Stromal cell of bone marrow (primary cell): ENCODE data around the gene TBC1D4.
A peak's percentile ranks its signal among the peaks of the same experiment; 100 is the strongest.

Experiments
- DNase-seq: peaks from one replicate; pipeline ENCODE4 v3.0.0-alpha.2; 2012; ENCODE audit warnings: low read depth

Gene TBC1D4

DNA sequence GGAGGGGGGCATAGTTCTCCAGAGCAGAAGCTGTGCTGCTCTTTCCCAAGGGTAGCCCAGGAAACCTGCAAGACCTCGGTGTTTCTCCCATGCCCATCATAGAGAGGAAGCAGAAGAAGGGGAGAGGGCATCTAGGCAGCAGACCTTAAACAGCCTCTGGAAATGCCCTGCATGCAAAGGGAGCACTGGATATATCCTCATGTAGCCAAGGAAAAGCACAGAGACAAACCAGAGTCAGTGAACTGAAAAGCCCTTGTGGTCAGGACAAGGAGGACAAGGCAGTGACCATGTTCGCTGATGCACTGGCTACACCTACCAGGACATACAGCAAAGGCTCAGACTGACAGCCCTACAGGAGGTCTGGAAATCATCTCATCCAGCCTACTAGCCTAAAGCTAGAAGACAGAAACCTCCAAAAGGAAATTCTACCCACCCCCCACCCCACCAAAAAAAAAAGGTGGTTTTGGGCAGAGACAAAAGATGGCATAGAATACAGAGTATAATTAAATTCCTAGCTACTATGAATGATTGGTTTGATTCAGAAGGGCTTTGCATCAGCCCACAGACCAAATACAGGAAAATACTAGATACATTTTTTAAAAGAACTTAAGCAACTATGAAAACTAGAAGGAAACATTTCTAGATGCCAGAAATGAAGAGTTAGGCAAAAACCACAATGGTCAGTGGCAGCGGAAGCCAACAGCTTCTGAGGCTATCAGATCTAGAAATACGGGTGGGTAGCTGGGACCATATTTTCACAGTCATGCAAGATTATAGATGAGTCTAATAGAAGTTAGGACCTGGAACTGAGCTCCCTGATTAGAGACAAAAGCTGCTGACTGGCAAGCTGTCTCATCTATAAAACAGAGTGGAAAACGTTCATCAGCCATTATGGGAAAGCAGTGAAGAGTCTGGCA, 4.4 kb upstream of the TBC1D4 start:
- DNase-seq: no peak

- no peak for DNase-seq
These were observed 3.5 kb upstream of the TBC1D4 start for GRCh38 chr13:75485286-75486062.

DNA sequence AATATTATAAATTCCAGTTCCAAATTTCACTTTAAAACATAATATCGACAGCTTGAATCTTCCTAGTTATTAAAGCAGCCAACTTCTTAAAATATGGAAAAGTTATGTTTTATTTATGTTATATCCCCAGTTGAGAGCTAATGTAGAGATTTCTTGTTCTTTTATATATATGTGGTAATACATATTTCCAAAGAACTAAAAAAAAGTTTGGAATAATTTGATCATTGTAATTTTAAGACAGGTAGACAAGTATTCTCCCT, 781 bp upstream of the TBC1D4 start:
- DNase-seq: no peak

DNA sequence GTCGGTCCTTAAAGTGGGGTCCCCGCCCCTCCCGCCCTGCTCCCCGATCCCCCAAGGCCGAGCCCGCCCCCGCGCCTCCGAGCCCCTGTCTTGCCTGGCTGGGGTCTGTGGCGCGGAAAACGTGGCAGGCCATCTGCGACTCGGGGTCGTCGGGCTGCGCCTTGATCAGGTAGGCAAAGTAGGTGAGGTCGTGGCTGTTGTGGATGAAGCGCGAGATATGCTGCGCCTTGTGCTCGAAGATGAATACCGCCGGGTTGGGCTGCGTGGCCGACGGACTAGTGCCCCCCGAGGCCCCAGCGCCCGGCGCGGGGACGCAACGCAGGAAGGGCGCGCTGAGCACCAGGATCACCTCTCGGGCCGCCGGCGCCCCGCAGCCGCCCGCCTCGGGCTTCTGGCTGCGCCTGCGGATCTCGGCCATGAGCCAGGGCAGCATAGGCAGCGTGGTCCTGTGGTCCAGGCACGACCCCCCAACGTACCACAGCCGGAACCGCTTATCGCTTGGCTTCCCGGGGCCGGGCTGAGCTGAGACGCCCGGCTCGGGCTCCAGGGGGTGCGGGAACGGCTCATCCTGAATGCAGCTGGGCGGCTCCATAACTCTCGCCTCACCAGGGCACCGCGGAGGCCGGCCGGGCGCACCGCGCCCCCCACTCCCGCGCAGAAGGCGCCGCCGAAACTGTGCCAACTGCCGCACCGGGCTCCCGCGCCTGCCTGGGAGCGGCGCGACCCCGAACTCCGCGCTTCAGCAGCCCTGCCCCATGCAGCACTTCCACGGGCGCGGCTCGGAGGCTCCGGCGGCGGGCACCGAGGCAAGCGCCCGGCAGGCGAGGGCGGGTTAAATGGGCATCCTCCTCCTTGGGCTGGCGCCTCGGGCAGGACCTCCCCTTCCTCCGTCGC, 546 bp downstream of the TBC1D4 start:
- no peak for DNase-seq

DNA sequence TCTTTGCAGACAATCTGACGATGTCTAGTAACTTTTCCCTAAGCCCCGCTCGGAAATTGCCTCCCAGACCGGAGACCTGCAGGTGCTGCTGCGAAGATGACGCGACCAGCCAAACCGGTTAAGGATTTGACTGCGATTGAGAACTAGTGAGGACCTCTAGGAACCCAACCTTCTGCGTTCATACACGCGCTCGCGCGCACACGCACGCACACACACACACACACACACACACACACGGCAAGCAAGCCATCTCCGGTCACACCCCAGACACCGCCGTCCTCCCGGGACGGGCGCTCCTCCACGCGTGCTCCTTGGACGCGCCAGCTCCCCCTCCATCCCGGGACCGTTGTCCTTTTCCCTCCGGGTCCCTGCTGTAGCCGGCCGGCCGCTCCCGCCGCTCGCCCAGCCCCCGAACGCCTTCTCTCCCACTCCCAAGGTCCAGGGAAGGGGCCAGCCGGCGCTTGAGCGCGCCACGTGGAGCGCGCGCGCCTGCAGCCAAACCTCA, 1.2 kb downstream of the TBC1D4 start:
- no peak for DNase-seq

DNA sequence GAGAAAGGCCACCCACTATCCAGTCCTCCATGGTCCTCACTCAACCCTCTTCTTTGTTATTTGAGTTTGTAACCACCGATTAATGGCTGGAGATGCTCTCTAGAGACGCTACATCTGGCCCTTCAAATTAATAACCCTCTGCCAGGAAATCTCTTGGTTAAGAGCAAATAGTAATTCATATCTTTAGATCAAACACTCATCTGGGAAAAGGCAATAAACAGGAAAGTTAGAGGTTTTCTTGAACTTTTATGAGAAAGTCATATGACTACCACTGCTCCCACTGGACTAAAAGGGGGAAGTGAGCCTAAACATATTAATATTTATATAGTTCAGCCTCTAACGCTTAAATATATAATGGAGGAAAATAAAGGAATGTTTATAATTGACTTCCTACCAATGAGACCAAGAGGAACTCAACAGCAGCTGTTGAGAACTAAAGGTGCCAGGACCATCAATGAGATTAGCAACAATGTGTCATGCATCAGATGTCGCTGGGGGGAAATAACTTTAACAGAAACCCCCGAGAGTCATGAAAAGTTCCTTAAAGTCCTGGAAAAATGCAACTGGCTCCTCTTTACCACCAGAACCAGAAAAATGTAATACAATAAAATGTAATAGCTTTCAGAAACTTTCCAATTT, 2.7 kb downstream of the TBC1D4 start:
- no peak for DNase-seq

DNA sequence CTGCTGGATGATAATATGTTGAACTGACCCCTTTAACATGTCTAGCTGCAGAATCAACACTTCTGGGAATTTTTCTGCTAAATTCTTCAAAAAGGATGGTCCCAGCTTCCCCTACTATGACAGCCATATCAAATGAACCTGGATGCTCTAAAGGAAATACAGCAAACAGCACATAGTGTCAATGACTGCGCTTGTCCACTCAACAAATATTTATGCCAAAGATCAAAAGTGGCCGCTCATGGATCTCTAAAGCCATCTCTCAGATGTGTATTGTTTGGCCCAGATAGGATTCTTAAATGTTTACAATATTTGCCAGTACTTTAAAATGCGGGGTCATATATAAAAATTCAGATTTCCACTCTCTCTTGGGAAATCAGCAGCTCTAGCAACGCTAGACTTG, 3.3 kb downstream of the TBC1D4 start:
- no peak for DNase-seq

DNA sequence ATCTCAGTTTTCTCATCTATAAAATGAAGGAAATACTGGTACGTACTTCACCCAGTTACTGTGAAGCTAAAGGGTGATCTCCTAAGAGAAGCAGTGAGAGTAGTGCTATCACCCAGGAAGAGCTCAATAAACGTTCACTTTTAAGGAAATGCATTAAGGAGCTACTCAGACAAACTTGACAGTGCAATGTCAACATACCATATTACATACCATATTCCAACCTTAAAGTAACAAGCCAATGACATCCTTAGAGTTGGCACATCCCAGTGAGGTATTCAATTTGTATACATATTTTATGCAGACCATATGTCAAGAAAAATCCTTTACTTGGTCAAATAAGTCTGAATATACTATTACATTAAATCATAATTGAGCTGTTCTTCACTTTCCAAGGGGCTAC, 7.0 kb downstream of the TBC1D4 start:
- no peak for DNase-seq

DNA sequence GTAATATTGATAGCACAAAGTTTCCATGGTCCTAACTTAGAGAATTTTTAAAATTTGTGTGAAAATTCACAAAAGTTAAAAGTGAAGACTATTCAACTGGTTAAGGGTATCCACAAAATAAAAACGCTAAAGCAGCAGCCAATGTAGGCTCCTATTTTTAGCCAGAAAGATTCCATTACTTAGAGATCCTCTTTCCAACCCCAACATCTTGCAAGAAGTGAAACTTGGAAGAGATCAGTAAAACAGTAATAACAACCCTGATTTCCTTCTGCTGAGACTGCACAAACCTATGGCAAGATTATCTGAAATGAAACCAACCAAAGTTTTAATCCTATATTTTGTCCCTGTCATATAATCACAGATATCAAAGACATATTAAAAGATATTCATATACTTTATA, 8.5 kb downstream of the TBC1D4 start:
- no peak for DNase-seq

GRCh38 chr13:75470676-75471075, 11.3 kb downstream of the TBC1D4 start:
- DNase-seq: no peak

DNA sequence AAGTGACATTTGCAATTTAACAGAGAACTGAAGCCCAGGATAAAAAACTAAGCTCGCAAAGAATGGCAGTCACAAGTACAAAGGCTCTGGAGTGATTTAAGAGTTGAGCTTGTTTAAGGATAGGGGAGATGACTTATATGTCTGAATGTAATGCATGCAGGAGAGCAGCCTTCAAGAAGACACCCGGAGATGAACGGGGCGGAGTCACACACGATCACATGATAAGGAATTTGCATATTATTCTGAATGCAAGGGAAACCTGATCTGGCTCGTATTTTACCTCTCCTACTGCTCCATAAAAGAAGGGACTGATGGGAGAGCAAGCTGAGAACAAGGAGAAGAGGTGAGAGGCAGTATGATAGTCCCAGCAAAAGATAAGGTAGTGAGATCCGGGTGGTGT, 12.9 kb downstream of the TBC1D4 start:
- no peak for DNase-seq

DNA sequence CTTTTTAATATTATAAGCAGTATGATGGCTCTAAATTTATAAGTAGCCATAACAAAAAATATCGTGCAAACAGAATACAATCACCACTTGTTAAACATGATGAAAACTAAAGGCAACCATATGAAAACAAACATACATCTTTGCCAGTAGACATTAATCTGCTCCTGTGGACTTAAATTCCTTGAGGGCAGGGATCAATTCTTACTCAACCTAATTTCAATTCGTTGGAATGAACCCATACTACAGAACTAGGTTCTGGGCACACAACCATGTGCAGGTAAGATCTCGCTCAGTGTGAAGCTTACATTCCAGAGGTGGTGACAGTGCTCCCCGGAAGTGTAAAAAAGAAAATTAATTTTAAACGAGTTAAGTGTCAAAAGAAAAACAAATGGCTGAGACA, 13.4 kb downstream of the TBC1D4 start:
- DNase-seq: no peak

- DNase-seq: peak; percentile 50
These were observed 13.9 kb downstream of the TBC1D4 start for GRCh38 chr13:75468098-75468497.

DNA sequence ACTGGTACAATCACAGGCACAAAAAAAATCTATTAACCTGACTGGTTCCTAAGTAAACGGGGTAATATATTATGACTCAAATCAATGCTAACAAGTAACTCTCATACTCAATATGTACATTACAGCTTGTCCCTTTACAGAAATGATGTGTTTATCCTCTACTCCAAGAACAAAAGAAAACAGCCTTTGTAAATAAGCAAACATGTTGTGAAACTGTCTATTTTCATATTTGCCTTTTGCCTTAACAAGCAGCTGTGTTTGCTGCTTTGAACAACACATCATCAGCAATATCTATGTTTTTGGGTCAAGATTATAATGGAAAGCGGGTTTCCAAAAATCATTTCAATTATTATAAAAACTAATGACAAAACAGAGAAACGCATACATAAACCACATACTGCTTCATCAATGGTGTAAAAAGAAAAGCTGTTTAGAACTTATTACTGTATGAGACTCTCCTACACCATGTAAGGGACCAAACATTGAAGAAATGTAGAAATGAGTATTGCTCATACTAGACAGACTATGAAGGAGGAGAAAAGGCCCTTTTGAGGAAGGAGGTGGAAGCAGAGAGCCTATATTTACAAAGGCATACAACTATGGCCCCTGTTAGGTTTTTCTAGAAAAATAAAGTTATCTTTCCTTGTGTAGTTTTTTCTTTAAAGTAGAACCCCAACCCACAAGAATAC, 14.8 kb downstream of the TBC1D4 start:
- DNase-seq: no peak

DNA sequence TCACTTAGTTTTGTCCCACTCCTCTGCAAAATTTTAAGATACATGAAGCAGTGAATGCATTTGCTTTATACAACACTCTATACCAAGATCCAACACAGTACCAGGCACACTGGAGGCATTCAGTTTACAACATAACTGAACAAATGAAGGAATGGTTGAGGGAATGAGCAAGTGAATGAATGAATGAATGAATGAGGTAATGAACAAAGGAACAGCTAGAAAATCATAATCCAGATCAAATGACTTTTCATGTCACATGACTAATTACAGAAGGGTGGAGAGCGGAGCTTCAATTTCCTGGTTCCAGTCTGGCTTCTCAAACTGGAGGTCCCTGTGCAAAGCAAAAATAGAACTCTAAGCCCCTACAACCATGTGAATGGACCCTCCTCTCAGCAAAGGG, 16.7 kb downstream of the TBC1D4 start:
- no peak for DNase-seq

- no peak for DNase-seq
These were observed 20.7 kb downstream of the TBC1D4 start for GRCh38 chr13:75461314-75461713.

- no peak for DNase-seq
These were observed 21.3 kb downstream of the TBC1D4 start for GRCh38 chr13:75460644-75461043.

DNA sequence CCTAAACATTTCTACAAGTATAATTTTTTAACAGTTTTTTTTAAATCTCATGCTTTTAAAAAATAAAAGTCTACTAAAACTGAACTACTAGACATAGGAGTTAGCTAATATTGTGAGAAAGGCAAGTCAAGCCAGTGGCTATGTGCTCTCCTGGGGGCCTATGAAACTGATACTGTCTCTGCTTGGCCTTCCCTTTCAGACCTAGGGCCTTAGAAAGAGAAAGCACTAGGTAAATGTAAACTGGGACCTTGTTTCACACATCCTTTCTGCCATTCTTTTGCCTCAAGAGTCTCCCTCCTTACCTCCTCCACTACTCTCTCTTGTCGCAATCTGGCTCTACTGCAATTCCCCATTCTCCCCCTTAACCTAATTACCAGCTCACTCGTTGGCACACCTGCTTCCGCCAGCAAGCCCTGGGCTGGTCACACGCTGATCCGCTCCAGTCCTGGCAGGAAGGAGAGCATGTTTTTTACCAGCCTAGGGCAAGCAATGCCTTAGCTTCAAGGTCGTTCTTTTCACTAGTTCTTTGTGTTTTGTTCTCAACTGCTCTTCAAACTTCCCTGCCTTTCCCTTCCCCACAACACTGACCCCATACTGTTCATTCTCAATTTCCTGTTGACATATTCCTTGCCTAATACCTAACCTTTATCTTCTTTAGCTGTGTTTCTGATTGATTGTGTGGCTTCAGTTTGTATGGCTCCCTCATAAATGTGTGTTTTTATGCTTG, 23.1 kb downstream of the TBC1D4 start:
- DNase-seq: no peak

DNA sequence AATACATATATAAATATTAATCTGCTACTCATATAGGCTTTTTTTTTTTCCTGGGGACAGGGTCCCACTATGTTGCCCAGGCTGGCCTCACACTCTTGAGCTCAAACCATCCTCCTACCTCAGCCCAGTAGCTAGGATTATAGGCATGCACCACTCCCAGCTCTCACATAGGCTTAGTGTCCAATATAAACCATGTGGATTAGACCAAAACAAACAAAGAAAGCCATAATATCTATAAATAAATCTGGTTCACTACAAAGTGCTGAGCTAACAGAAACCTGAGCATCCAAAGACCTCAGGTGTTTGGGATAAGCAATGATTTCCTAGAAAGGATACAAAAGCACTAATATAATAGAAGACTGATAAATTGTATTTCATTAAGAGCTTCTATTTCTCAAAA, 26.0 kb downstream of the TBC1D4 start:
- no peak for DNase-seq

- DNase-seq: no peak
These were observed 27.5 kb downstream of the TBC1D4 start for GRCh38 chr13:75454497-75454896.

GRCh38 chr13:75452564-75452963, 29.4 kb downstream of the TBC1D4 start:
- no peak for DNase-seq
